SK-MEL-5 (cell line): Measurements from ENCODE around the gene LPAR6. TPM values are rescaled to one million over a fixed set of nuclear protein-coding genes. Genes with fewer than 3 reads are reported as not detected.
"Not testable (repeated sequence)": the region's sequence is repeated elsewhere in the genome, so short reads cannot be mapped to it uniquely, and the experiment has no call there.

ENCODE experiments used
- DNase-seq: peaks from one replicate; pipeline ENCODE4 v3.0.0-alpha.2; 2016; ENCODE audit warnings: low read depth, low spot score
- in situ Hi-C: cut with HindIII; loops from 2 replicates; pipeline ENCODE4 v1.10.0; 2016; ENCODE audit warnings: low sequenced_read_pairs, high pct_unique_total_duplicates, low pct_unique_long_range_greater_than_20kb
- total RNA-seq: library from RNA; depleted of rRNA; stranded (reverse); fragments of >200 nt; shearing (Covaris generic); gene quantifications from 2 replicates; pipeline ENCODE4 v1.2.3, GENCODE V29; 2014

Gene LPAR6
- total RNA-seq, 1 experiment from 2014 or later = 31.0 TPM

GRCh38 chr13:48426052-48426451, 13.1 kb upstream of the LPAR6 start:
- in situ Hi-C loops = no loop called here
- no peak for DNase-seq

- no peak for DNase-seq
- in situ Hi-C loops = no loop called here
Observed at GRCh38 chr13:48424212-48424611, 11.3 kb upstream of the LPAR6 start.

DNA sequence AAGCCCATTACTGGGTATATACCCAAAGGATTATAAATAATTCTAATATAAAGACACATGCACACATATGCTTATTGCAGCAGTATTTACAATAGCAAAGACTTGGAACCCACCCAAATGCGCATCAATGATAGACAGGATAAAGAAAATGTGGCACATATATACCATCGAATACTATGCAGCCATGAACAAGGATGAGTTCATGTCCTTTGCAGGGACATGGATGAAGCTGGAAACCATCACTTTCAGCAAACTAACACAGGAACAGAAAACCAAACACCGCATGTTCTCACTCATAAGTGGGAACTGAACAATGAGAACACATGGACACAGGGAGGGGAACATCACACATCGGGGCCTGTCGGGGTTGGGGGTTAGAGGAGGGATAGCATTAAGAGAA, 9.1 kb upstream of the LPAR6 start:
- DNase-seq, in situ Hi-C loops: not testable (repeated sequence)

DNA sequence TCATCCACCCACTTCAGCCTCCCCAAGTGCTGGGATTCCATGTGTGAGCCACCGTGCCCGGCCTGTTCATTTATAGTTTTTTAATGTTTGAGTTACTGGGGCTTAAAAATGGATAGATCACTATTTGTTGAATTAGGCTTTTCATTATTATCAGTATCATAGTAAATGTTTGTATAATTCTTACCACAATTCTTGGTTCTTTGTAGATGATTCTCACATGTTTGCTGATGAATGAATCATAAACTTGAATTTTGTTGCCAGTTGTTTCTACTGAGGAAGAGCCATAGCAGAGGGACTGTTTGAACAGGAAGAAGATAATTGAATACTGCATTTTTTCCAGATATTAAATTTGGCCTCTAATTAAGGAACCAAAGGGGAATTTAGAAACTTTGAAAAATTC, 2.6 kb upstream of the LPAR6 start:
- DNase-seq = no peak
- in situ Hi-C loops = no loop called here

GRCh38 chr13:48414501-48414900, 1.6 kb upstream of the LPAR6 start:
- DNase-seq = no peak
- in situ Hi-C loops = no loop called here

GRCh38 chr13:48411841-48412531, 927 bp downstream of the LPAR6 start:
- in situ Hi-C loops = no loop called here
- peak; percentile 58 for DNase-seq

GRCh38 chr13:48411147-48411794, 1.6 kb downstream of the LPAR6 start:
- DNase-seq = peak; percentile 16
- in situ Hi-C loops = no loop called here

DNA sequence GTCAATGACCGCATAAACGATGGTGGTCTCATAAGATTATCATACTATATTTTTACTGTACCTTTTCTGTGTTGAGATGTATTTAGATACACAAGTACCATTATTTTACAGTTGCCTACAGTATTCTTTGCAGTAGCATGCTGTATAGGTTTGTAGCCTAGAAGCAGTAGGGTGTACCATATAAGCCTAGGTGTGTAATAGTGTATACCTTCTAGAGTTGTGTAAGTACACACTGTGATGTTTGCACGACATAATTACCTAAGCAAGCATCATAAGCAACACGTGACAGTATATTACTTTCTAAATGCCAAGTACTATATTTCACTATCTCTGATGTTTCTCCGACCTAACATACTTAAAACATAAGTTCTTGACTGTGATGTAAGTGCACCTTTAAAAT, 2.7 kb downstream of the LPAR6 start:
- in situ Hi-C loops = no loop called here
- DNase-seq = no peak

GRCh38 chr13:48405875-48406274, 7.0 kb downstream of the LPAR6 start:
- in situ Hi-C loops = no loop called here
- DNase-seq = no peak

GRCh38 chr13:48404952-48405351, 8.0 kb downstream of the LPAR6 start:
- DNase-seq = no peak
- in situ Hi-C loops = no loop called here

GRCh38 chr13:48403913-48404312, 9.0 kb downstream of the LPAR6 start:
- in situ Hi-C loops = no loop called here
- no peak for DNase-seq

GRCh38 chr13:48403151-48403631, 9.7 kb downstream of the LPAR6 start:
- DNase-seq = no peak
- in situ Hi-C loops = no loop called here

DNA sequence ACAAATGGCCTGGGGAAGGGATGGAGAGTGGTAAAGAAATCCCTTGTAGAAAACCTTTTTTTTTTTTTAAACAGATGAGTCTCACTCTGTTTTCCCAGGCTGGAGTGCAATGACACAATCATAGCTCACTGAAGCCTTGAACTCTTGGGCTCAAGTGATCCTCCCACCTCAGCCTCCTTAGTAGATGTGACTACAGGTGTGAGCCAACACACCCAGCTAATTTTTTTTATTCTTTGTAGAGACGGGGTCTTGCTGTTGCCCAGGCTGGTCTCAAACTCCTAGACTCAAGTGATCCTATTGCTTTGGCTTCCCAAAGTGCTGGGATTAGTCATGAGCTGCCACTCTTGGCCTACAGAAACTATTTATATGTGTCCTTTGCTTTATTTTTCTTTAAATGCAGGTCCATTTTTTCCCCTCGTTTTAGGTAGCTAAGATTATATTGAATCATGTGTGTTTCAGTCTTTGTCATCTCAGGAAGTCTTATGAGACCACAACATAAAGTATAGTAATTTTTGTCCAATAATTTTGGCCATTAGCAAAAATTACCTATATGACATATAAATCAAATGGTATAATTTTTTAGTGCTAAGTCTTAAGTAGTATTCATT, 10.5 kb downstream of the LPAR6 start:
- in situ Hi-C loops = no loop called here
- DNase-seq = no peak

DNA sequence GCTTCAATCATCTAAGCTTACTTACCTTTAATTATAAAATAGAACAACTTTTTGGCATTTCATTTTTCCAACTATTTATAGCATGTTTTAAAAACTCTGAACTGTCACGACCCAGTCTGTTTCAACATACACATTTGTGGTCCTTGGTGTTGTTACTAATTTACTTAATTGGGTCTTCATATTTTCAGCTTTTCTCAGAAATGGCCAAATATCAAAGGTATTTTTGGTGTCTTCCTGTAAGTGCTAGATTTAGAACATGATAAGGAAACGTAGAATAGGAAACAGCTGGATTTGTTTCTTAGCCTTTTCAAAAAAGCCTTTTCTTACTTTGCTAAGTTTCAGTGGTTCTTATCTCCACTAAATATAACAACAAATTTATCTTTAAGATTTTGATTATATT, 11.4 kb downstream of the LPAR6 start:
- DNase-seq = no peak
- in situ Hi-C loops = no loop called here

GRCh38 chr13:48400850-48401291, 12.0 kb downstream of the LPAR6 start:
- peak; percentile 79 for DNase-seq
- in situ Hi-C loops = no loop called here

DNA sequence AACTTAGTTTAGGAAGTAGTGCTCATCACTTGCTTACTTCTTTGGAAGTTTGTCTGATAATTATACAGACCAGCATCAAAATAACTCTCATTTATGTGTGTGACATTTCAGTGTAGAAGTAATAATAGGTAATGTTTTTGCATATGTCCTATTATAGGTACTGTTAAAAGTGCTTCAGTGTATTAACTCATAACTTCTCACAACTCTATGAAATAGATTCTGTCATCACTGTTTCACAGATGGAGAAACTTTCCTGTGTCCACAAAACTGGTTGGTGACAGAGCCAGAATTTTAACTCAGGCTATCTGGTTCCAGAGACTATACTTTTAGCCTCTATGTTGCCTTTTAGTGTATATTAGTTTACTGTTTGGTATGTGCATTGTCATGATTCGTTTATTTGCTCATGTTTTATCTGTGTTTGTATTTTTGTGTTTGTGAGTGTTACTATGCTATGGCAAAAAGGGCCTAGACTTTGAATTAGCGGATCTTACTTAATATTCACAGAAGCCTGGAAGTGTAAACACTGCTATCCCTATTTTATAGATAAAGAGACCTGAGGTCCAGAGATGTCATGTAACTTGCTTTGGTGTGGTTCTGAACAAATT, 12.7 kb downstream of the LPAR6 start:
- no peak for DNase-seq
- in situ Hi-C loops = no loop called here

DNA sequence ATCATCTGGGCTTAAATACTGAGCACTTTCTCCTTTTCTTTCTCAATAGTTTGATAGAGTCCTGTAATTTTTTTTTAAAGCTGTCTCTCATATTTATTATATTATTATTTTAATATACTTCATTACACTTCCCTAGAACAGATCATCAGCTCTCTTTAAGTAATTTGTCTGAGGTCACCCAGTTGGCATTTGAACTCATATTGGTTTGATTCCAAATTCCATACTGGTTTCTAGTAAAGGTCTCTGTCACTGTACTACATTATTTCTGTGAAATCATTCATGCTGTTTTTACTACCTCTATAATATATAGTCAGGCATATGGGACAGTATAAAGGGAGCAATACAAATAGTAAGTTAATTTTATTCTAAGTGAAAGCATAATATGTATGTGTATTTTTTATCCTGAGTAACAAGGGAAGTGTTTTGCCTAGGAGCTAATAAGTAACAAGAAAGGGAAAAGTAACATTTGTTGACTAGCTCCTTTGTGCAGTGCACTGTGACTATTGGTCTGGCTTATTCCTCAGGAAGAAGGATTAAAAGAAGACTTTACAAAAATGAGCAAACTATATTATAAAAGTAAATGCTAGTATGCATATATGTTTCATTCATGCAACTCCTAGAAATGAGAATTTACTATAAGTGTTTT, 14.3 kb downstream of the LPAR6 start:
- peak; percentile 24 for DNase-seq
- in situ Hi-C loops = no loop called here

- DNase-seq = no peak
- in situ Hi-C loops = no loop called here
Observed at GRCh38 chr13:48397744-48398143, 15.2 kb downstream of the LPAR6 start.
